Astrocyte (in vitro differentiated cells and primary cell): Measurements from ENCODE around the gene RBFOX2. TPM values are rescaled to one million over a fixed set of nuclear protein-coding genes. Genes with fewer than 3 reads are reported as not detected.

Experiments used
- DNase-seq: peaks from one replicate; pipeline ENCODE4 v3.0.0-alpha.2; 2010; ENCODE audit warnings: low read depth
- FAIRE-seq: peaks from 2 replicates; lab custom pipeline; 2011; peaks lifted over from hg19 to GRCh38; lab: Jason Lieb, UNC
- H2AFZ ChIP-seq: 2 replicates; pipeline ENCODE4 v1.6.0; 2012; ENCODE audit warnings: low read depth, low read length, inconsistent platforms
- H3K27ac ChIP-seq: 2 replicates; pipeline ENCODE4 v1.5.1; 2011; ENCODE audit warnings: low read depth, low read length, inconsistent platforms
- H3K27me3 ChIP-seq: 2 replicates; pipeline ENCODE4 v1.6.0; 2011; ENCODE audit warnings: low read length, inconsistent platforms; ENCODE audit not compliant: insufficient read depth
- H3K36me3 ChIP-seq: 2 replicates; pipeline ENCODE4 v1.5.1; 2011; ENCODE audit warnings: low read length, inconsistent platforms; ENCODE audit not compliant: insufficient read depth
- H3K4me1 ChIP-seq: 2 replicates; pipeline ENCODE4 v1.5.1; 2011; ENCODE audit warnings: low read length, inconsistent platforms; ENCODE audit not compliant: insufficient read depth
- H3K4me2 ChIP-seq: 2 replicates; pipeline ENCODE4 v1.6.0; 2012; ENCODE audit warnings: low read length, inconsistent platforms
- H3K4me3 ChIP-seq: 2 replicates; pipeline ENCODE4 v1.5.1; 2011; ENCODE audit warnings: low read depth, mild to moderate bottlenecking, low read length, inconsistent platforms; ENCODE audit not compliant: insufficient read depth
- H3K79me2 ChIP-seq: 2 replicates; pipeline ENCODE4 v1.6.0; 2012; ENCODE audit warnings: mild to moderate bottlenecking, low read length, inconsistent platforms; ENCODE audit not compliant: insufficient read depth
- H3K9ac ChIP-seq: 2 replicates; pipeline ENCODE4 v1.6.0; 2012; ENCODE audit warnings: mild to moderate bottlenecking, low read length, inconsistent platforms
- H3K9me3 ChIP-seq: 2 replicates; pipeline ENCODE4 v1.5.1; 2012; ENCODE audit warnings: low read depth, mild to moderate bottlenecking, low read length, inconsistent platforms; ENCODE audit not compliant: insufficient read depth
- H4K20me1 ChIP-seq: 2 replicates; pipeline ENCODE4 v1.6.0; 2012; ENCODE audit warnings: low read length, inconsistent platforms; ENCODE audit not compliant: insufficient read depth
- H3K27ac Mint-ChIP-seq: one replicate; pipeline ENCODE4 v1.8.0; 2021; ENCODE audit warnings: mild to moderate bottlenecking, mixed read lengths; ENCODE audit not compliant: unreplicated experiment
- H3K27me3 Mint-ChIP-seq: one replicate; pipeline ENCODE4 v1.8.0; 2021; ENCODE audit warnings: low read depth, mixed read lengths; ENCODE audit not compliant: unreplicated experiment
- H3K36me3 Mint-ChIP-seq: one replicate; pipeline ENCODE4 v1.8.0; 2021; ENCODE audit warnings: low read depth, mixed read lengths; ENCODE audit not compliant: unreplicated experiment
- H3K4me1 Mint-ChIP-seq: one replicate; pipeline ENCODE4 v1.8.0; 2021; ENCODE audit warnings: low read depth, mixed read lengths; ENCODE audit not compliant: unreplicated experiment
- H3K4me3 Mint-ChIP-seq: one replicate; pipeline ENCODE4 v1.8.0; 2021; ENCODE audit warnings: mild to moderate bottlenecking, moderate library complexity, mixed read lengths; ENCODE audit not compliant: unreplicated experiment
- H3K9me3 Mint-ChIP-seq: one replicate; pipeline ENCODE4 v1.8.0; 2021; ENCODE audit warnings: mild to moderate bottlenecking, mixed read lengths; ENCODE audit not compliant: unreplicated experiment
- EZH2 ChIP-seq: IDR thresholded peaks from 2 replicates; pipeline ENCODE4 v1.6.1; 2012; ENCODE audit warnings: mild to moderate bottlenecking, low read length, inconsistent platforms; ENCODE audit not compliant: insufficient read depth
- total RNA-seq: library from RNA; stranded (reverse); gene quantifications from 2 replicates; pipeline ENCODE4 v1.2.1, GENCODE V29; 2021
- TF ChIP-seq, protein P1 (sequence below): IDR thresholded peaks from 2 replicates; pipeline ENCODE4 v1.5.1; 2011; ENCODE audit warnings: low read depth, mild to moderate bottlenecking, inconsistent platforms, low read length, moderate library complexity; ENCODE audit not compliant: insufficient read depth

Gene RBFOX2
- total RNA-seq, 1 donor from 2014 or later: 169 TPM

DNA sequence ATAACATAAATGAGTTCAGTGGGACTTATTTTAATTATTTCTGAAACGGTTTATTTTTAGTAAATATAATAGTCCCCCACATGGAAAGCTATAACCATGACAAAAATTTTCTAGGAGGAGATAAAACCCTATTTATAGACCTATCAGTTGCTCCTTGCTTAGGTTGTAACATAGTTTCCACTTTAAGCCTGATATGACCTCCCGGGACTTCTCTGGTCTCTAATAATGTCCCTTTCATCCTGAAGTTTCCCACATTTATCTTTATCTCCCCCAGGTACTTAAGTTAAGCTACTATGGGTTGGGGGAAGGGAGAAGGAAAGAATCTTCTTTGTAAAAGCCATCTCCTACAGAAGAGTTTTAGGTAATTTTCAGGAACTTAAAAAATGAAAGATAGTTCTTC lies 117.7 kb downstream of the RBFOX2 start:
- Histone ChIP-seq H4K20me1 (peaks cover 22% of the 10 kb centered on the region), H3K4me3 (no peak overlapping the region), H2AFZ (no peak overlapping the region), H3K4me1 (peaks cover 40% of the 10 kb centered on the region), H3K9ac (no peak overlapping the region), H3K36me3 (no peaks in the 10 kb centered on the region), H3K4me2 (peak overlapping the region; percentile 75), H3K9me3 (no peaks in the 10 kb centered on the region), H3K27me3 (no peaks in the 10 kb centered on the region), H3K27ac (no peak overlapping the region), H3K79me2 (peaks cover 82% of the 10 kb centered on the region)
- DNase-seq: no peak
- Mint-ChIP-seq H3K27ac (no peak overlapping the region), H3K27me3 (no peaks in the 10 kb centered on the region), H3K4me3 (no peak overlapping the region), H3K9me3 (no peaks in the 10 kb centered on the region), H3K4me1 (peaks cover 32% of the 10 kb centered on the region), H3K36me3 (no peaks in the 10 kb centered on the region)
- no peak for FAIRE-seq
- no peak for TF ChIP-seq EZH2
- TF ChIP-seq, protein P1, sequence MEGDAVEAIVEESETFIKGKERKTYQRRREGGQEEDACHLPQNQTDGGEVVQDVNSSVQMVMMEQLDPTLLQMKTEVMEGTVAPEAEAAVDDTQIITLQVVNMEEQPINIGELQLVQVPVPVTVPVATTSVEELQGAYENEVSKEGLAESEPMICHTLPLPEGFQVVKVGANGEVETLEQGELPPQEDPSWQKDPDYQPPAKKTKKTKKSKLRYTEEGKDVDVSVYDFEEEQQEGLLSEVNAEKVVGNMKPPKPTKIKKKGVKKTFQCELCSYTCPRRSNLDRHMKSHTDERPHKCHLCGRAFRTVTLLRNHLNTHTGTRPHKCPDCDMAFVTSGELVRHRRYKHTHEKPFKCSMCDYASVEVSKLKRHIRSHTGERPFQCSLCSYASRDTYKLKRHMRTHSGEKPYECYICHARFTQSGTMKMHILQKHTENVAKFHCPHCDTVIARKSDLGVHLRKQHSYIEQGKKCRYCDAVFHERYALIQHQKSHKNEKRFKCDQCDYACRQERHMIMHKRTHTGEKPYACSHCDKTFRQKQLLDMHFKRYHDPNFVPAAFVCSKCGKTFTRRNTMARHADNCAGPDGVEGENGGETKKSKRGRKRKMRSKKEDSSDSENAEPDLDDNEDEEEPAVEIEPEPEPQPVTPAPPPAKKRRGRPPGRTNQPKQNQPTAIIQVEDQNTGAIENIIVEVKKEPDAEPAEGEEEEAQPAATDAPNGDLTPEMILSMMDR: no peak

DNA sequence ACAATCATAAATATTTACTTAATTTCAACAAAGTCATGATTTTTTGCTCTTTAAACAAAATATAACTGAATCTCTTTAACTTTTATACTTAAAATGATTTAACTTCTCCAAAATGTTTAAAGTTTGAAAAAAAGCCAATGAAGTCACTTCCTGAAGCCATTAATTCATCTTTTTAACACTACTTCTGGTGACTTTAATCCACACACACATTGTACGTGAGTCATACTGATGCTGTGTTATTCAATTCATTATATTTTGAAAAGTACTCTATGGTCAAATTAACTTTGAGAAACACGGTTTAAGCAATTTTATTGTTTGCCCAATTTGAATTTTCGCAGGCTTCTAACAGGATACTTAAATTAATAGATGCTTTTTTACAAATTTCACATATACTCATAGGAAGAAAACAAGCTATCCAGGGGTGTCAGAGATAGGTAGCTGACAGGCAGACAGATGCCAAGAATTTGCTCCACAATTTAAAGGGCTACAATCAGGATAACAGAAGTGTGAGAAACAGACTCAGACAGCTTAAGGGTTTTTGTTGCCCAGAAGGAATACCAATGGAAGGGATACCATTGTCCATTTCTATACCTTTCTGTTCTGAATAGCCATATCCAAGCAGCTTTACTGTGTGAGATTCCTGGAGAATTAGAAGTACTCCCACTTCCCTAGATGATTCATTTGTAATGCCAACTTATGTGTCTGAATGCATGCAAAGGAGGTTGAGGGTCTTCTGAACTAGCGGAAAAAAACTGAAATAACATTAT lies 118.4 kb downstream of the RBFOX2 start:
- Histone ChIP-seq H4K20me1 (peaks cover 21% of the 10 kb centered on the region), H3K4me2 (peak overlapping the region; percentile 75), H3K4me1 (peaks cover 32% of the 10 kb centered on the region), H2AFZ (no peak overlapping the region), H3K36me3 (no peaks in the 10 kb centered on the region), H3K27me3 (no peaks in the 10 kb centered on the region), H3K9ac (peak overlapping the region; percentile 29), H3K27ac (peak overlapping the region; percentile 61), H3K9me3 (no peaks in the 10 kb centered on the region), H3K79me2 (peaks cover 81% of the 10 kb centered on the region), H3K4me3 (peak overlapping the region; percentile 26)
- peak overlapping the region; percentile 27 for H3K4me3 Mint-ChIP-seq
- DNase-seq: peak; percentile 69
- H3K27me3 Mint-ChIP-seq: no peaks in the 10 kb centered on the region
- H3K27ac Mint-ChIP-seq: peak overlapping the region; percentile 62
- H3K4me1 Mint-ChIP-seq: peaks cover 29% of the 10 kb centered on the region
- peak; percentile 67 for FAIRE-seq
- H3K9me3 Mint-ChIP-seq: no peaks in the 10 kb centered on the region
- TF ChIP-seq, protein P1: no peak
- TF ChIP-seq EZH2: no peak
- H3K36me3 Mint-ChIP-seq: no peaks in the 10 kb centered on the region

DNA sequence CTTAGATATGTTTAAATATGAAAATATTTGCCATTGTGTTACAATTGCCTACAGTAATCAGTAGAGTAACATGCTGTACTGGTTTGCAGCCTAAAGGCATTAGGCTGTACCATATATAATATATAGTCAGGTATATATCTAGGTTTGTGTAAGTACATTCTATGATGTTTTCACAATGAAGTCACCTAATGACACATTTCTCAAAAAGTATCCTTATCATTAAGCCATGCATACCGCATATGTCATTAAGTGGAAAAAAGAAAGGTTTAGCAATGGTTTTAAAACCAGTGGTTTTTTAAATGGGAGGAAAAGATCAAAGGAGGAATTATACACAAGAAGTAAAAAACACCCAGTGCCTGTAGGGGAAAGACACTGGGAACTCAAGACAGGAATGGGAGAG lies 122.7 kb downstream of the RBFOX2 start:
- H3K27me3 ChIP-seq: no peaks in the 10 kb centered on the region
- no peak overlapping the region for H3K27ac ChIP-seq
- H3K9me3 ChIP-seq: no peaks in the 10 kb centered on the region
- TF ChIP-seq, protein P1: no peak
- TF ChIP-seq EZH2: no peak
- DNase-seq: peak; percentile 42
- no peak overlapping the region for H3K4me3 ChIP-seq
- H3K9me3 Mint-ChIP-seq: no peaks in the 10 kb centered on the region
- H3K27ac Mint-ChIP-seq: no peak overlapping the region
- no peaks in the 10 kb centered on the region for H3K36me3 ChIP-seq
- H3K4me3 Mint-ChIP-seq: no peak overlapping the region
- peaks cover 33% of the 10 kb centered on the region for H3K4me1 Mint-ChIP-seq
- peaks cover 70% of the 10 kb centered on the region for H3K79me2 ChIP-seq
- no peaks in the 10 kb centered on the region for H3K27me3 Mint-ChIP-seq
- H3K36me3 Mint-ChIP-seq: no peaks in the 10 kb centered on the region
- no peak for FAIRE-seq
- no peak overlapping the region for H3K4me2 ChIP-seq
- no peak overlapping the region for H3K9ac ChIP-seq
- peaks cover 21% of the 10 kb centered on the region for H3K4me1 ChIP-seq
- H4K20me1 ChIP-seq: peaks cover 43% of the 10 kb centered on the region
- no peak overlapping the region for H2AFZ ChIP-seq
